ENCODE measurements around the gene HTR4. TPM values are rescaled to one million over a fixed set of nuclear protein-coding genes. Genes with fewer than 3 reads are reported as not detected.

The HTR4 gene
- total and polyA plus RNA-seq, 2 of the 4 experiments (the other 2 are of a cell fraction) = not detected

DNA sequence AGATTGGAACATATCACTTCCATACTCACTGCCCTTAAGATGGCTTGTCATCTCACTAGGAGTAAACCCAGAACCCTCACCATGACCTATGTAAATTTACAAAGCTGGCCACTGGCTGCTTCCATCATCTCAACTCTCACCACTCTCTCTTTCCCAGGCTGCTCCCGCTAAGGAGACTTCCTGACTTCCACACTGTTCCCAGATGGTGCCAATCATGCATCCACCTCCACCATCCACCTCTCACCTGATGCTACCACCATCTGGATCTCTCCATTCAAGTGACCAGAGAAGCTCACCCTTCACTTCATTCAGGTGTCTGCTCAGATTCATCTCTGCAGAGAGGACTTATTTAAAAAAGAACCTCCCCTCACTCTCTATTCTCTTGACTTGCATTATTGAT, 91.3 kb downstream of the HTR4 start:
- ChIA-PET CTCF (no interaction called here), POLR2A (ENCODE audit: unreplicated experiment) (no interaction called here)
- H3K4me2 ChIP-seq (ENCODE audit: low read depth, low read length) = no peak overlapping the region
- no peak overlapping the region for H4K8ac ChIP-seq (ENCODE audit: low read depth in 2 of 2, low read length in 2 of 2)
- 83% methylated on average over 1 of the region's 1 CpG; no CpG with 5 or more reads in 1 of the 2 experiments for WGBS, 2 experiments (ENCODE audit: extremely low coverage in 2 of 2, insufficient read length in 1 of 2)
- no peak overlapping the region for H3K23ac ChIP-seq (ENCODE audit: low read depth, low read length)
- 0 out of 2 replicates have a peak, but pooled peaks cover 1% of the 10 kb centered on the region for H3K27me3 ChIP-seq (ENCODE audit: control insufficient read depth, insufficient read depth, low read length)
- H3K9me1 ChIP-seq (ENCODE audit: insufficient read depth, low read length) = no peaks in the 10 kb centered on the region
- no peak overlapping the region for H2AFZ ChIP-seq (replicated peaks; ENCODE audit: low read length, poor library complexity)
- no peak overlapping the region for H2BK120ac ChIP-seq (ENCODE audit: low read depth, low read length)
- no peak overlapping the region for H2BK20ac ChIP-seq (ENCODE audit: low read depth, low read length)
- ATAC-seq (ENCODE audit: low read depth) = no peak
- H3K27ac ChIP-seq (ENCODE audit: insufficient read depth, low read length) = no peak overlapping the region
- no peak overlapping the region for H3K18ac ChIP-seq (ENCODE audit: low read depth, low read length)
- H4K20me1 ChIP-seq (ENCODE audit: insufficient read depth, low read length) = no peaks in the 10 kb centered on the region
- intact Hi-C loops (cut with micrococcal nuclease) = no loop called here
- no peak overlapping the region for H2BK15ac ChIP-seq (ENCODE audit: low read depth, low read length)
- H3K9me3 ChIP-seq (ENCODE audit: control insufficient read depth, insufficient read depth, low read length) = no peaks in the 10 kb centered on the region
- no peaks in the 10 kb centered on the region for H3K79me1 ChIP-seq (ENCODE audit: low read depth in 1 of 2, low read length in 2 of 2)
- no peak overlapping the region for H2AK5ac ChIP-seq (ENCODE audit: low read depth, low read length)
- no peak overlapping the region for H2AK9ac ChIP-seq (replicated peaks; ENCODE audit: low read depth, low read length, poor library complexity)
- H3K9ac ChIP-seq (ENCODE audit: low read depth, low read length) = no peak overlapping the region
- no peaks in the 10 kb centered on the region for H3K4me1 ChIP-seq (ENCODE audit: control insufficient read depth, insufficient read depth, low read length)
- H3K4me3 ChIP-seq (ENCODE audit: insufficient read depth, low read depth, low read length) = no peak overlapping the region
- DNase-seq = no peak
- H4K5ac ChIP-seq (ENCODE audit: low read depth, low read length) = no peak overlapping the region
- no peaks in the 10 kb centered on the region for H3K36me3 ChIP-seq (ENCODE audit: control insufficient read depth, insufficient read depth, low read length)
- TF ChIP-seq FOS (IDR thresholded peaks at IDR 0.05; ENCODE audit: low read depth, low read length) (no peak), RFX5 (IDR thresholded peaks at IDR 0.05; ENCODE audit: low read depth, low read length) (no peak), CHD1 (IDR thresholded peaks at IDR 0.05; ENCODE audit: low read depth, low read length) (no peak), POLR2A (IDR thresholded peaks at IDR 0.05; ENCODE audit: low read depth, low read length) (no peak), MAZ (IDR thresholded peaks at IDR 0.05; ENCODE audit: borderline replicate concordance, low read depth, low read length) (no peak), MXI1 (IDR thresholded peaks at IDR 0.05; ENCODE audit: borderline replicate concordance, low read depth, low read length) (no peak), SMC3 (IDR thresholded peaks at IDR 0.05; ENCODE audit: low read depth, low read length) (no peak), NFE2L2 (IDR thresholded peaks at IDR 0.05; ENCODE audit: low read depth, low read length) (no peak), CEBPB (IDR thresholded peaks at IDR 0.05; ENCODE audit: low read depth, low read length) (no peak), RAD21 (IDR thresholded peaks at IDR 0.05; ENCODE audit: low read length) (no peak), RCOR1 (IDR thresholded peaks at IDR 0.05; ENCODE audit: insufficient replicate concordance, low read length) (no peak), BHLHE40 (IDR thresholded peaks at IDR 0.05; ENCODE audit: low read depth, low read length) (no peak), MAFK (IDR thresholded peaks at IDR 0.05; ENCODE audit: low read depth, low read length) (no peak)
- TF ChIP-seq, protein P1, sequence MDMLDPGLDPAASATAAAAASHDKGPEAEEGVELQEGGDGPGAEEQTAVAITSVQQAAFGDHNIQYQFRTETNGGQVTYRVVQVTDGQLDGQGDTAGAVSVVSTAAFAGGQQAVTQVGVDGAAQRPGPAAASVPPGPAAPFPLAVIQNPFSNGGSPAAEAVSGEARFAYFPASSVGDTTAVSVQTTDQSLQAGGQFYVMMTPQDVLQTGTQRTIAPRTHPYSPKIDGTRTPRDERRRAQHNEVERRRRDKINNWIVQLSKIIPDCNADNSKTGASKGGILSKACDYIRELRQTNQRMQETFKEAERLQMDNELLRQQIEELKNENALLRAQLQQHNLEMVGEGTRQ (IDR thresholded peaks at IDR 0.05; ENCODE audit: low read depth, low read length) = no peak
- TF ChIP-seq, protein P2, sequence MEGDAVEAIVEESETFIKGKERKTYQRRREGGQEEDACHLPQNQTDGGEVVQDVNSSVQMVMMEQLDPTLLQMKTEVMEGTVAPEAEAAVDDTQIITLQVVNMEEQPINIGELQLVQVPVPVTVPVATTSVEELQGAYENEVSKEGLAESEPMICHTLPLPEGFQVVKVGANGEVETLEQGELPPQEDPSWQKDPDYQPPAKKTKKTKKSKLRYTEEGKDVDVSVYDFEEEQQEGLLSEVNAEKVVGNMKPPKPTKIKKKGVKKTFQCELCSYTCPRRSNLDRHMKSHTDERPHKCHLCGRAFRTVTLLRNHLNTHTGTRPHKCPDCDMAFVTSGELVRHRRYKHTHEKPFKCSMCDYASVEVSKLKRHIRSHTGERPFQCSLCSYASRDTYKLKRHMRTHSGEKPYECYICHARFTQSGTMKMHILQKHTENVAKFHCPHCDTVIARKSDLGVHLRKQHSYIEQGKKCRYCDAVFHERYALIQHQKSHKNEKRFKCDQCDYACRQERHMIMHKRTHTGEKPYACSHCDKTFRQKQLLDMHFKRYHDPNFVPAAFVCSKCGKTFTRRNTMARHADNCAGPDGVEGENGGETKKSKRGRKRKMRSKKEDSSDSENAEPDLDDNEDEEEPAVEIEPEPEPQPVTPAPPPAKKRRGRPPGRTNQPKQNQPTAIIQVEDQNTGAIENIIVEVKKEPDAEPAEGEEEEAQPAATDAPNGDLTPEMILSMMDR (conservative IDR thresholded peaks at IDR 0.05; ENCODE audit: low read depth, low read length) = no peak
- TF ChIP-seq, protein P3, sequence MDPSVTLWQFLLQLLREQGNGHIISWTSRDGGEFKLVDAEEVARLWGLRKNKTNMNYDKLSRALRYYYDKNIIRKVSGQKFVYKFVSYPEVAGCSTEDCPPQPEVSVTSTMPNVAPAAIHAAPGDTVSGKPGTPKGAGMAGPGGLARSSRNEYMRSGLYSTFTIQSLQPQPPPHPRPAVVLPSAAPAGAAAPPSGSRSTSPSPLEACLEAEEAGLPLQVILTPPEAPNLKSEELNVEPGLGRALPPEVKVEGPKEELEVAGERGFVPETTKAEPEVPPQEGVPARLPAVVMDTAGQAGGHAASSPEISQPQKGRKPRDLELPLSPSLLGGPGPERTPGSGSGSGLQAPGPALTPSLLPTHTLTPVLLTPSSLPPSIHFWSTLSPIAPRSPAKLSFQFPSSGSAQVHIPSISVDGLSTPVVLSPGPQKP (IDR thresholded peaks at IDR 0.05; ENCODE audit: borderline replicate concordance, low read depth, low read length) = no peak
- dilution Hi-C loops (cut with HindIII; ENCODE audit: low sequenced_read_pairs, unreplicated experiment) = no loop called here
- no peak overlapping the region for H2BK5ac ChIP-seq (ENCODE audit: low read depth, low read length, poor library complexity, severe bottlenecking)
- in situ Hi-C loops (cut with MboI; ENCODE audit: low sequenced_read_pairs) = no loop called here
- H3K4ac ChIP-seq (ENCODE audit: low read depth, low read length) = no peak overlapping the region
- H3K56ac ChIP-seq (ENCODE audit: extremely low read depth, insufficient read depth, low read length) = no peak overlapping the region
- H4K91ac ChIP-seq (ENCODE audit: insufficient read depth, low read depth, low read length) = no peak overlapping the region
- H3K14ac ChIP-seq (replicated peaks; ENCODE audit: low read depth, low read length) = no peak overlapping the region
- BruUV-seq (replicated peaks) = no TSS peak

All from IMR-90 (cell line).